IMR-90 (cell line): ENCODE measurements around the gene CDH2.

ENCODE experiments used
- CEBPB ChIP-seq: IDR thresholded peaks from 2 replicates; pipeline ENCODE4 v1.6.1; 2012; ENCODE audit warnings: low read depth, low read length, improper control_type of control experiment
- ELK1 ChIP-seq: fragments of 150-350 bp; IDR thresholded peaks from 2 replicates; pipeline ENCODE4 v1.6.1; 2016; ENCODE audit warnings: low read depth, mild to moderate bottlenecking, low read length, moderate library complexity, borderline replicate concordance
- MAFK ChIP-seq: IDR thresholded peaks from 2 replicates; pipeline ENCODE4 v1.6.1; 2012; ENCODE audit warnings: low read depth, low read length, improper control_type of control experiment
- MXI1 ChIP-seq: IDR thresholded peaks from 2 replicates; pipeline ENCODE4 v1.6.1; 2012; ENCODE audit warnings: low read depth, mild to moderate bottlenecking, low read length, moderate library complexity, borderline replicate concordance
- POLR2A ChIP-seq: IDR thresholded peaks from 2 replicates; pipeline ENCODE4 v1.6.1; 2012; ENCODE audit warnings: mild to moderate bottlenecking, low read depth, low read length
- RCOR1 ChIP-seq: IDR thresholded peaks from 2 replicates; pipeline ENCODE4 v1.6.1; 2012; ENCODE audit warnings: mild to moderate bottlenecking, low read length, improper control_type of control experiment; ENCODE audit not compliant: insufficient replicate concordance
- RFX5 ChIP-seq: IDR thresholded peaks from 2 replicates; pipeline ENCODE4 v1.8.0; 2012; ENCODE audit warnings: low read depth, mild to moderate bottlenecking, low read length, moderate library complexity
- SMC3 ChIP-seq: fragments of 150-350 bp; IDR thresholded peaks from 2 replicates; pipeline ENCODE4 v1.6.1; 2016; ENCODE audit warnings: low read depth, mild to moderate bottlenecking, antibody characterized with exemption, low read length, moderate library complexity
- USF2 ChIP-seq: fragments of 150-350 bp; IDR thresholded peaks from 2 replicates; pipeline ENCODE4 v1.6.1; 2017; ENCODE audit warnings: mild to moderate bottlenecking, antibody characterized with exemption, low read length, low read depth
- TF ChIP-seq, protein P1 (sequence below): conservative IDR thresholded peaks from 2 replicates; pipeline ENCODE4 v1.5.1; 2012; ENCODE audit warnings: mild to moderate bottlenecking, low read depth, low read length, improper control_type of control experiment

DNA sequence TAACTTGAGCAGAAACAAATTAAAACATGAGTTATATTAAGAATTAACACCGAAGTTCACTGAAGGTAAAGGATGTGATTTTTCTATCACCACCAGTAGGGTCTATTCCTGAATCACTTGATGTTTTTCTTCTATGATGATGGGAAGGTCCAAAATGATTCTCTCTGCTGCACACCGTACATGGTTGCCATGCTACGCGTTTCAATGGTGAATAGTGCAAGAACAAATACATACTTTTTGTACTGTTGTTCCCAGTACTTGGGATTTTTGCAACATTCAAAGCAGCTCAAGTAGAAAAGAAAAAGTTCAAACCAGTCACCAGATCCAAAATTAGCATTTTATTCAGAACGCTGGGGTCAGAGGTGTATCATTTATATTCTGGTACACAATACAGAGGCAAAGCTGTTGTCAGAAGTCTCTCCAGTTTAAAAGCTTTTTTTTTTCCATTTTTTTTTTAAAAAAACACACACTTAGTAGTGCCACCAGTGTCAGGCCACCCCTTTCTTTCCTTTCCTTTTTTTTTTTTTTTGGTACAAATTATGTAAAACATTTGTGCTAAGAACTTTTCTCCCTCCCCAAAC is 226.2 kb downstream of the CDH2 start:
- TF ChIP-seq, protein P1, sequence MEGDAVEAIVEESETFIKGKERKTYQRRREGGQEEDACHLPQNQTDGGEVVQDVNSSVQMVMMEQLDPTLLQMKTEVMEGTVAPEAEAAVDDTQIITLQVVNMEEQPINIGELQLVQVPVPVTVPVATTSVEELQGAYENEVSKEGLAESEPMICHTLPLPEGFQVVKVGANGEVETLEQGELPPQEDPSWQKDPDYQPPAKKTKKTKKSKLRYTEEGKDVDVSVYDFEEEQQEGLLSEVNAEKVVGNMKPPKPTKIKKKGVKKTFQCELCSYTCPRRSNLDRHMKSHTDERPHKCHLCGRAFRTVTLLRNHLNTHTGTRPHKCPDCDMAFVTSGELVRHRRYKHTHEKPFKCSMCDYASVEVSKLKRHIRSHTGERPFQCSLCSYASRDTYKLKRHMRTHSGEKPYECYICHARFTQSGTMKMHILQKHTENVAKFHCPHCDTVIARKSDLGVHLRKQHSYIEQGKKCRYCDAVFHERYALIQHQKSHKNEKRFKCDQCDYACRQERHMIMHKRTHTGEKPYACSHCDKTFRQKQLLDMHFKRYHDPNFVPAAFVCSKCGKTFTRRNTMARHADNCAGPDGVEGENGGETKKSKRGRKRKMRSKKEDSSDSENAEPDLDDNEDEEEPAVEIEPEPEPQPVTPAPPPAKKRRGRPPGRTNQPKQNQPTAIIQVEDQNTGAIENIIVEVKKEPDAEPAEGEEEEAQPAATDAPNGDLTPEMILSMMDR: no peak
- TF ChIP-seq MXI1 (no peak), POLR2A (no peak), RFX5 (no peak), RCOR1 (no peak), ELK1 (no peak), CEBPB (no peak), SMC3 (no peak), USF2 (no peak), MAFK (no peak)
